Small intestine (tissue), 7 donors: ENCODE measurements around the gene HYLS1. TPM values are rescaled to one million over a fixed set of nuclear protein-coding genes. Genes with fewer than 3 reads are reported as not detected.
A peak's percentile ranks its signal among the peaks of the same experiment; 100 is the strongest.
"Not testable (repeated sequence)": the region's sequence is repeated elsewhere in the genome, so short reads cannot be mapped to it uniquely, and the experiment has no call there.

Source experiments
- DNase-seq, 2 donors: peaks; one replicate each; pipeline versions ENCODE4 v3.0.0 to v3.0.0-alpha.2; 2013
- FAIRE-seq: peaks from 2 replicates; lab custom pipeline; 2012; peaks lifted over from hg19 to GRCh38; lab: Jason Lieb, UNC
- H3K27ac ChIP-seq, 3 donors: one replicate each; pipeline ENCODE4 v1.5.1; 2013; ENCODE audit warnings: low read length in 2 of 3, mild to moderate bottlenecking in 2 of 3, control low read depth in 1 of 3, inconsistent platforms in 1 of 3, low read depth in 1 of 3, moderate library complexity in 1 of 3
- H3K27me3 ChIP-seq, 3 donors: one replicate each; pipeline ENCODE4 v1.6.1; 2013; ENCODE audit warnings: low read length in 3 of 3, inconsistent platforms in 1 of 3; ENCODE audit not compliant: control insufficient read depth in 3 of 3, insufficient read depth in 3 of 3
- H3K36me3 ChIP-seq, 3 donors: one replicate each; pipeline ENCODE4 v1.6.1; 2013; ENCODE audit warnings: low read length in 3 of 3, inconsistent platforms in 1 of 3, low read depth in 1 of 3, mild to moderate bottlenecking in 1 of 3, moderate library complexity in 1 of 3; ENCODE audit not compliant: control insufficient read depth in 3 of 3, insufficient read depth in 2 of 3
- H3K4me1 ChIP-seq, 3 donors: one replicate each; pipeline ENCODE4 v1.6.1; 2013; ENCODE audit warnings: low read length in 2 of 3, inconsistent platforms in 1 of 3, low read depth in 1 of 3, mild to moderate bottlenecking in 1 of 3, moderate library complexity in 1 of 3; ENCODE audit not compliant: control insufficient read depth in 3 of 3, insufficient read depth in 2 of 3
- H3K4me3 ChIP-seq, 3 donors: one replicate each; pipeline ENCODE4 v1.5.1; 2013; ENCODE audit warnings: low read length in 3 of 3, control low read depth in 1 of 3, inconsistent platforms in 1 of 3, low read depth in 1 of 3, mild to moderate bottlenecking in 1 of 3, moderate library complexity in 1 of 3
- H3K9me3 ChIP-seq, 2 donors: one replicate each; pipeline ENCODE4 v1.6.1; 2013; ENCODE audit warnings: low read depth in 1 of 2, low read length in 1 of 2; ENCODE audit not compliant: control insufficient read depth in 2 of 2, insufficient read depth in 1 of 2
- WGBS, 3 donors: extraction: QIAGEN DNeasy Blood & Tissue Kit; methylation state at CpG; one replicate each; pipeline ENCODE4 v1.1.7; 2013; 5-methylcytosine and 5-hydroxymethylcytosine counted together
- polyA plus RNA-seq, 4 donors: library from polyadenylated mRNA; stranded (reverse) in 3 of 4; unstranded in 1 of 4; fragments of 200-250 nt in 3 of 4; fragments of 120-200 nt in 1 of 4; gene quantifications; one replicate each; pipeline versions ENCODE4 v1.2.1 to v1.2.3, GENCODE V29; 2013
- donor health status: healthy with polysubstance abuse.
- donor health status: control.
- donor health status: control.
- donor health status: Bipolar disorder and iron deficiency.
- donor health status: healthy.

Gene HYLS1
- polyA plus RNA-seq, 4 donors = 4.3 to 7.4 (median 5.5) TPM

GRCh38 chr11:125910226-125910849, 22.9 kb downstream of the HYLS1 start:
- Histone ChIP-seq H3K36me3 (no peaks in the 10 kb centered on the region), H3K4me1 (no peaks in the 10 kb centered on the region), H3K27me3 (peaks cover 0 to 6% (median 0%) of the 10 kb centered on the region in 3 donors), H3K4me3 (no peak overlapping the region), H3K9me3 (no peaks in the 10 kb centered on the region), H3K27ac (no peak overlapping the region)
- no peak for DNase-seq
- 59 to 72% (median 66%) methylated on average over 8 of the region's 8 CpGs for WGBS, 3 donors
- no peak for FAIRE-seq

DNA sequence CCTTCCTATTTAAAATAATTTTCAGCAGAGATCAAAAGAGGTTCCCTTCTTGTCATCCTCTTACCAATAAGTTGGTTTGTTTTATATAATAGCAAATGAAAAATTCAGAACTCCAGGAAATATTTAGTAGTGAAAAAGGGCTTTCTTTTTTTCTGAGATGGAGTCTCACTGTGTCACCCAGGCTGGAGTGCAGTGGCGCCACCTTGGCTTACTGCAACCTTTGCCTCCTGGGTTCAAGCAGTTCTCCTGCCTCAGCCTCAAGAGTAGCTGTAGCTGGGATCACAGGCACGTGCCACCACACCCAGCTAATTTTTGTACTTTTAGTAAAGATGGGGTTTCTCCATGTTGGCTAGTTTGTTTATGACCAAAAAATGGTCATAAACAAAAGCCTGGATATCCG, 27.1 kb downstream of the HYLS1 start:
- WGBS, 3 donors = 68 to 83% (median 79%) methylated on average over 3 of the region's 3 CpGs
- H3K27me3 ChIP-seq, FAIRE-seq: not testable (repeated sequence)

DNA sequence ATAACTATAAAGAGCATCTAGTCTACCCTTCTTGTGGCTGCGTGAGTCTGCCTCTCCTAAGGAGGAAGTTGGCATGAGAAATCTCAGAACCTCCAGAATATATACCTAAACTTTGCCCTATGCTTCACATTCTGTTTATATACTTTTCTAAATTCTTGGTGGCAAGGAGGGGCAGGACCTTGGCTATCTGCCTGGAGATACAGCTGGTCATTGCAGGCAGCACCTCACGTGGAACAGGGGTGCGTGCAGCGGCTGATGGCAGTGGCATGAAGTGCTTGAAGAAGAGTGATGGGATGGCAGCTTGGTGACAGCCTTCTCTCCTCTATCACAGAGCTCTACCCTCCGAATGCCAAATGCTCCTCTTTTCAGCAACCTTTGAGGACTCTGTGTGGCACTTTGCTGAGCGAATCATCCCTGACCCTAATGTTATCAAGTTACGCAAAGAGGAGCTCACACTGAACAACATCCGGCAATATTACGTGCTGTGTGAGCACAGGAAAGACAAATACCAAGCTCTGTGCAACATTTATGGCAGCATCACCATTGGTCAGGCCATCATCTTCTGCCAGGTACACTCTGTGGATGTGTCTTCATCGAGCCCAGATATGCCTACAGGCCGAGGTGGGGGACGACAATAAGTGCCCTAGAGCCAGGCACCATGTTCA, 29.3 kb downstream of the HYLS1 start:
- Histone ChIP-seq H3K9me3 (no peaks in the 10 kb centered on the region), H3K4me1 (peaks cover 0 to 7% (median 0%) of the 10 kb centered on the region in 3 donors), H3K36me3 (no peaks in the 10 kb centered on the region), H3K4me3 (no peak overlapping the region), H3K27ac (no peak overlapping the region), H3K27me3 (peaks cover 0 to 3% (median 2%) of the 10 kb centered on the region in 3 donors)
- FAIRE-seq (no peak), DNase-seq (peak; percentile 40 to 84)
- WGBS, 3 donors = 21 to 65% (median 43%) methylated on average over 12 of the region's 12 CpGs

More for the DNA sequence above, 27.1 kb downstream of the HYLS1 start:
- not testable (repeated sequence) for DNase-seq, H3K4me1 ChIP-seq, H3K4me3 ChIP-seq, H3K27ac ChIP-seq, H3K36me3 ChIP-seq, H3K9me3 ChIP-seq

- peaks cover 0 to 7% (median 0%) of the 10 kb centered on the region in 3 donors for H3K4me1 ChIP-seq
- H3K9me3 ChIP-seq = no peaks in the 10 kb centered on the region
- H3K27ac ChIP-seq = no peak overlapping the region
- peaks cover 0 to 3% (median 2%) of the 10 kb centered on the region in 3 donors for H3K27me3 ChIP-seq
- DNase-seq (no peak), FAIRE-seq (no peak)
- H3K36me3 ChIP-seq = no peaks in the 10 kb centered on the region
- WGBS, 3 donors = 83 to 90% (median 89%) methylated on average over 13 of the region's 13 CpGs
- H3K4me3 ChIP-seq = no peak overlapping the region
These were observed 30.8 kb downstream of the HYLS1 start for GRCh38 chr11:125918140-125918840.

- Histone ChIP-seq H3K4me1 (peaks cover 0 to 25% (median 2%) of the 10 kb centered on the region in 3 donors), H3K4me3 (no peak overlapping the region), H3K36me3 (no peaks in the 10 kb centered on the region), H3K27ac (no peak overlapping the region), H3K27me3 (no peaks in the 10 kb centered on the region), H3K9me3 (no peaks in the 10 kb centered on the region)
- DNase-seq (peak; percentile 45 to 58), FAIRE-seq (no peak)
- WGBS, 3 donors = 23 to 68% (median 38%) methylated on average over 9 of the region's 9 CpGs
These were observed 33.6 kb downstream of the HYLS1 start for GRCh38 chr11:125921042-125921441.

DNA sequence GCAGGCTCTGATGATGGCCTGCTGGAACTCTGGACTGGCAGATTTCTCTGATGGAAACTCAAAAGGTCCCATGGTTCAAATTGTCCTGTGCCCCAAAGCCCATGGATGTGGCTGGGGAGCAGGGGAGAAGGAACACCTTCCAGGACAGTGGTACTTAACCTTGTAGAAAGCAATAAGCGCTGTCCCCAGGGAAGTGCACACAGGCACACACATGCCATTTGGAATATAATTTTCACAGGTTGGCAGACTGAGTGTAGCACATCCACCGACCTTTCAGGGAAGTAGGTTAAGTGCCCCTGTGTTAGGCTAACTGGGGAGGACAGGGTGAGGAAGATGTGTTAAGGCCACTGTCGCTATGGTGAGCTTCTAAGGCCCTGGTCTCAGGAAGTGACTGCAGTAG, 34.7 kb downstream of the HYLS1 start:
- Histone ChIP-seq H3K27ac (no peak overlapping the region), H3K4me3 (no peak overlapping the region), H3K9me3 (no peaks in the 10 kb centered on the region), H3K4me1 (peaks cover 0 to 20% (median 2%) of the 10 kb centered on the region in 3 donors), H3K36me3 (no peaks in the 10 kb centered on the region), H3K27me3 (no peaks in the 10 kb centered on the region)
- WGBS, 3 donors = 77 to 87% (median 81%) methylated on average over 3 of the region's 3 CpGs
- DNase-seq (no peak), FAIRE-seq (no peak)

DNA sequence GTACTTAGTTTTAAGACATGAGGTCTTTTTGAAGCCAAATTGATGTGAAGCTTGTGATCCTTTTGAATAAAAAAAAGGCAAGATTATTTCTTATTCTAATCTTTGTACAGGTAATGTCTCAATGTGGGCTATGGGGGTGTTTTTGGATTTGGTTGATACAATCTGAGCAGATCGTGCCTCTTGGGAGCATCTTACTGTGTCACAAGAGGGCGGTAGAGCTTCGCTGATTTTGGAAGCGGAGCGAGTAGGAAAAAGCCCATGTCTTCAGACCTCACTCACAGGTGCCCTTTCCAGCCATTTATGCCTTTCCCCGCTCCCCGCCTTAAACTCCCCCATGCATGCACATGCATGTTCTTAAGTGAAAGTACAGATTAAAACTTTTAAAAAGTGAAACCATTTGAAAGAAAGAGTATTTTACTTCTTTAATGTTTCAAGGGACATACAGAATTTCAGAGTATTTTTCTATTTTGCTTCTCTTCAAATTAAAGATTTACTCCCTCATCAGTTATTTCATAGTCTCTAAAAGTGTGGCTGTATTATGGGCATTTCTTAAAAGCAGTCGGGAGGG, 35.6 kb downstream of the HYLS1 start:
- peaks cover 0 to 20% (median 2%) of the 10 kb centered on the region in 3 donors for H3K4me1 ChIP-seq
- H3K27ac ChIP-seq = no peak overlapping the region
- DNase-seq (peak; percentile 75 to 81), FAIRE-seq (no peak)
- no peaks in the 10 kb centered on the region for H3K9me3 ChIP-seq
- H3K36me3 ChIP-seq = no peaks in the 10 kb centered on the region
- no peak overlapping the region for H3K4me3 ChIP-seq
- WGBS, 3 donors = 6 to 11% (median 9%) methylated on average over 8 of the region's 8 CpGs
- no peaks in the 10 kb centered on the region for H3K27me3 ChIP-seq

- DNase-seq (no peak), FAIRE-seq (no peak)
- Histone ChIP-seq H3K4me1 (peaks cover 0 to 20% (median 2%) of the 10 kb centered on the region in 3 donors), H3K27ac (no peak overlapping the region), H3K9me3 (no peaks in the 10 kb centered on the region), H3K27me3 (no peaks in the 10 kb centered on the region), H3K36me3 (no peaks in the 10 kb centered on the region), H3K4me3 (no peak overlapping the region)
- 86 to 92% (median 91%) methylated on average over 8 of the region's 8 CpGs for WGBS, 3 donors
These were observed 36.2 kb downstream of the HYLS1 start for GRCh38 chr11:125923633-125924032.
